Esophagus muscularis mucosa (tissue), 4 donors: ENCODE measurements around the gene SETBP1. TPM values are rescaled to one million over a fixed set of nuclear protein-coding genes. Genes with fewer than 3 reads are reported as not detected.

Experiments used
- DNase-seq: peaks from one replicate; pipeline ENCODE4 v3.0.0-alpha.2; 2017; ENCODE audit errors: extremely low spot score
- H3K27ac ChIP-seq, 4 donors: fragments of 200-600 bp; sonication (generic); replicated peaks in 1 of 4; 1 replicate in 3 of 4; 2 replicates in 1 of 4; pipeline ENCODE4 v1.5.1; 2016 to 2019; ENCODE audit warnings: mild to moderate bottlenecking in 1 of 4
- H3K27me3 ChIP-seq, 4 donors: fragments of 200-600 bp; sonication (generic); one replicate each; pipeline versions ENCODE4 v1.5.1 to v1.6.0; 2016 to 2019
- H3K36me3 ChIP-seq, 4 donors: fragments of 200-600 bp; sonication (generic); one replicate each; pipeline ENCODE4 v1.5.1; 2016 to 2019
- H3K4me1 ChIP-seq, 4 donors: fragments of 200-600 bp; sonication (generic); one replicate each; pipeline ENCODE4 v1.5.1; 2016 to 2019
- H3K4me3 ChIP-seq, 4 donors: fragments of 200-600 bp; sonication (generic); 1 replicate in 2 of 4; 2 replicates in 2 of 4; pipeline ENCODE4 v1.5.1; 2016 to 2019; ENCODE audit warnings: mild to moderate bottlenecking in 4 of 4, moderate library complexity in 1 of 4
- H3K9me3 ChIP-seq, 4 donors: fragments of 200-600 bp; sonication (generic); 1 replicate in 3 of 4; 2 replicates in 1 of 4; pipeline ENCODE4 v1.5.1; 2016 to 2019
- EP300 ChIP-seq: sonication (generic); formaldehyde crosslinking; IDR thresholded peaks from one replicate; pipeline ENCODE4 v1.6.1; 2017; ENCODE audit warnings: antibody characterized with exemption
- POLR2A ChIP-seq: fragments of 450-650 bp; IDR thresholded peaks from one replicate; pipeline ENCODE4 v1.6.1; 2017; ENCODE audit warnings: antibody characterized with exemption, moderate library complexity, mild to moderate bottlenecking, low read depth
- POLR2AphosphoS5 ChIP-seq, 2 donors: sonication (generic); formaldehyde crosslinking; IDR thresholded peaks; one replicate each; pipeline ENCODE4 v1.6.1; 2017; ENCODE audit warnings: antibody characterized with exemption in 2 of 2
- WGBS: methylation state at CpG from one replicate; pipeline ENCODE4 v1.1.5; 2018; 5-methylcytosine and 5-hydroxymethylcytosine counted together
- intact Hi-C: fragments of 100-400 bp; cut with DNase I; formaldehyde crosslinking; loops from one replicate; pipeline ENCODE4 v1.15.1; 2023
- total RNA-seq, 4 donors: library from RNA; depleted of rRNA; stranded (reverse); fragments of >200 nt; gene quantifications; one replicate each; pipeline versions ENCODE4 v1.1.0 to v1.2.1, GENCODE V29; 2016
- TF ChIP-seq, protein P1 (sequence below), 3 experiments: fragments of 200-600 bp in 2 of 3; fragments of 450-650 bp in 1 of 3; sonication (generic) in 2 of 3; IDR thresholded peaks; one replicate each; pipeline ENCODE4 v1.5.1; 2017 to 2019; ENCODE audit warnings: antibody characterized with exemption in 3 of 3, mild to moderate bottlenecking in 2 of 3, moderate library complexity in 1 of 3

Gene SETBP1
- total RNA-seq, 4 donors from 2014 or later: 40.9 to 86.5 (median 65.1) TPM

GRCh38 chr18:44698518-44698917 lies 17.8 kb downstream of the SETBP1 start:
- no peak for DNase-seq
- Histone ChIP-seq H3K36me3 (no peaks in the 10 kb centered on the region), H3K27me3 (no peaks in the 10 kb centered on the region), H3K9me3 (no peaks in the 10 kb centered on the region), H3K27ac (peak overlapping the region; percentile 72 to 81 (median 76)), H3K4me1 (peaks cover 34 to 95% (median 80%) of the 10 kb centered on the region in 4 donors), H3K4me3 (no peak overlapping the region)
- WGBS: 84% methylated on average over 5 of the region's 5 CpGs
- intact Hi-C loops: no loop called here
- TF ChIP-seq POLR2AphosphoS5 (IDR thresholded peaks at IDR 0.05): no peak
- no peak for TF ChIP-seq EP300
- TF ChIP-seq, protein P1, sequence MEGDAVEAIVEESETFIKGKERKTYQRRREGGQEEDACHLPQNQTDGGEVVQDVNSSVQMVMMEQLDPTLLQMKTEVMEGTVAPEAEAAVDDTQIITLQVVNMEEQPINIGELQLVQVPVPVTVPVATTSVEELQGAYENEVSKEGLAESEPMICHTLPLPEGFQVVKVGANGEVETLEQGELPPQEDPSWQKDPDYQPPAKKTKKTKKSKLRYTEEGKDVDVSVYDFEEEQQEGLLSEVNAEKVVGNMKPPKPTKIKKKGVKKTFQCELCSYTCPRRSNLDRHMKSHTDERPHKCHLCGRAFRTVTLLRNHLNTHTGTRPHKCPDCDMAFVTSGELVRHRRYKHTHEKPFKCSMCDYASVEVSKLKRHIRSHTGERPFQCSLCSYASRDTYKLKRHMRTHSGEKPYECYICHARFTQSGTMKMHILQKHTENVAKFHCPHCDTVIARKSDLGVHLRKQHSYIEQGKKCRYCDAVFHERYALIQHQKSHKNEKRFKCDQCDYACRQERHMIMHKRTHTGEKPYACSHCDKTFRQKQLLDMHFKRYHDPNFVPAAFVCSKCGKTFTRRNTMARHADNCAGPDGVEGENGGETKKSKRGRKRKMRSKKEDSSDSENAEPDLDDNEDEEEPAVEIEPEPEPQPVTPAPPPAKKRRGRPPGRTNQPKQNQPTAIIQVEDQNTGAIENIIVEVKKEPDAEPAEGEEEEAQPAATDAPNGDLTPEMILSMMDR (IDR thresholded peaks at IDR 0.05): no peak
- no peak for TF ChIP-seq POLR2A

- Histone ChIP-seq H3K4me3 (peak overlapping the region in 1 of 4 donors; percentile 3), H3K36me3 (no peaks in the 10 kb centered on the region), H3K4me1 (peaks cover 34 to 90% (median 80%) of the 10 kb centered on the region in 4 donors), H3K9me3 (no peaks in the 10 kb centered on the region), H3K27me3 (no peaks in the 10 kb centered on the region), H3K27ac (peak overlapping the region; percentile 77 to 82 (median 80))
- DNase-seq: no peak
- TF ChIP-seq POLR2A (no peak), POLR2AphosphoS5 (IDR thresholded peaks at IDR 0.05) (no peak), EP300 (no peak)
- TF ChIP-seq, protein P1 (IDR thresholded peaks at IDR 0.05): no peak
- intact Hi-C loops: no loop called here
- WGBS: 45% methylated on average over 10 of the region's 10 CpGs
Observed at GRCh38 chr18:44699572-44700261, 19.0 kb downstream of the SETBP1 start.

DNA sequence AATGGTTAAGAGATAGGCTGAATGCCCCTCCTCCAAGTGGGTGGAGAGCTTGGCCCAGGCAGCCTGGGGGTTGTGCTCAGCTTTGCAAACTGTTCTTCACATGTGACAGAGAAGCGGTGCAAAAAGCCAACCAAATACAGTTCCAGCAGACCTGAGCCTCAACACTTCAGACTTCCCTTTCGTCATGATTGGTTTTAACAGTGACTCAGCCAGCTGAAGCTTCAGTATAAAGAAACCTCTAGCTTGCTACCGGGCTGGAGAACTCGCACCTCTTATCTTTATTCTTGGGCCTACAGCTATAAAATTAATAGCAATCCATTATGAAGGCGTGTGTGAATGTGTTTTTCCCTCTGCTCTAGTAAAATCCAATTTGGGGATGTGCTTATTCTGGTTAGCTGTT lies 20.0 kb downstream of the SETBP1 start:
- 33% methylated on average over 5 of the region's 5 CpGs for WGBS
- intact Hi-C loops: no loop called here

DNA sequence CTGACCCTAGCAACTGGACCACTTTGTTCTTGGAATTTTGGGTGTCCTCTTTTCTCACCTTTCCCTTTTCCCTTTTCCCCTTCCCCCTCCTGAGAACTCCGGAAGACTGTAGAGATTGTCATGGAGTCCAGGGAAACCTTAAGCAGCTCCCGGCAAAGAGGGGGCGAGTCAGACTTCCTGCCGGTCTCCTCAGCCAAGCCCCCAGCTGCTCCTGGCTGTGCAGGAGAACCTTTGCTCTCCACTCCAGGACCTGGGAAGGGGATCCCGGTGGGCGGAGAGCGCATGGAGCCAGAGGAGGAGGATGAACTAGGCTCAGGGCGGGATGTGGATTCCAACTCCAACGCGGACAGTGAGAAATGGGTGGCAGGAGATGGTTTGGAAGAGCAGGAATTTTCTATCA lies 20.5 kb downstream of the SETBP1 start:
- no peak for DNase-seq
- intact Hi-C loops: no loop called here
- H3K27me3 ChIP-seq: no peaks in the 10 kb centered on the region
- peaks cover 29 to 90% (median 75%) of the 10 kb centered on the region in 4 donors for H3K4me1 ChIP-seq
- H3K4me3 ChIP-seq: peak overlapping the region in 1 of 4 donors; percentile 16
- 81% methylated on average over 10 of the region's 10 CpGs for WGBS
- TF ChIP-seq, protein P1 (IDR thresholded peaks at IDR 0.05): no peak
- TF ChIP-seq EP300 (no peak), POLR2AphosphoS5 (IDR thresholded peaks at IDR 0.05) (no peak), POLR2A (no peak)
- H3K36me3 ChIP-seq: no peaks in the 10 kb centered on the region
- H3K9me3 ChIP-seq: no peaks in the 10 kb centered on the region
- peak overlapping the region; percentile 77 to 82 (median 80) for H3K27ac ChIP-seq

More for the DNA sequence above, 20.0 kb downstream of the SETBP1 start:
- TF ChIP-seq POLR2A (no peak), EP300 (no peak), POLR2AphosphoS5 (IDR thresholded peaks at IDR 0.05) (peak; percentile 45 to 59)
- TF ChIP-seq, protein P1 (IDR thresholded peaks at IDR 0.05): no peak
- Histone ChIP-seq H3K27me3 (no peaks in the 10 kb centered on the region), H3K9me3 (no peaks in the 10 kb centered on the region), H3K27ac (peak overlapping the region; percentile 77 to 82 (median 80)), H3K4me3 (peak overlapping the region in 2 of 4 donors; percentile 5 to 16), H3K36me3 (no peaks in the 10 kb centered on the region), H3K4me1 (peaks cover 31 to 90% (median 78%) of the 10 kb centered on the region in 4 donors)
- DNase-seq: no peak
